CD14-positive monocyte (primary cell): Measurements from ENCODE around the gene AOPEP. TPM values are rescaled to one million over a fixed set of nuclear protein-coding genes. Genes with fewer than 3 reads are reported as not detected.

Experiments
- DNase-seq, 3 donors: peaks; one replicate each; pipeline ENCODE4 v3.0.0-alpha.2; 2011 to 2022
- H2AFZ ChIP-seq: 2 replicates; pipeline ENCODE4 v1.6.0; 2012; ENCODE audit warnings: mild to moderate bottlenecking, low read depth, low read length, inconsistent platforms; ENCODE audit not compliant: insufficient read depth, poor library complexity, severe bottlenecking
- H3K27ac ChIP-seq, 2 donors: 1 replicate in 1 of 2; 2 replicates in 1 of 2; pipeline ENCODE4 v1.5.1; 2012 to 2013; ENCODE audit warnings: low read length in 2 of 2, control low read depth in 1 of 2, inconsistent platforms in 1 of 2, low read depth in 1 of 2, mild to moderate bottlenecking in 1 of 2
- H3K27me3 ChIP-seq, 2 donors: one replicate each; pipeline versions ENCODE4 v1.6.0 to v1.6.1; 2011 to 2013; ENCODE audit warnings: low read length in 2 of 2; ENCODE audit not compliant: control insufficient read depth in 2 of 2, insufficient read depth in 2 of 2
- H3K36me3 ChIP-seq, 2 donors: replicated peaks in 1 of 2; 1 replicate in 1 of 2; 2 replicates in 1 of 2; pipeline versions ENCODE4 v1.5.1 to v1.6.1; 2012 to 2013; ENCODE audit warnings: low read length in 2 of 2, control low read depth in 1 of 2, inconsistent platforms in 1 of 2, mild to moderate bottlenecking in 1 of 2; ENCODE audit not compliant: insufficient read depth in 2 of 2, control insufficient read depth in 1 of 2
- H3K4me1 ChIP-seq, 2 donors: 1 replicate in 1 of 2; 2 replicates in 1 of 2; pipeline versions ENCODE4 v1.5.1 to v1.6.1; 2012 to 2013; ENCODE audit warnings: low read length in 2 of 2, control low read depth in 1 of 2, inconsistent platforms in 1 of 2, mild to moderate bottlenecking in 1 of 2, moderate library complexity in 1 of 2; ENCODE audit not compliant: insufficient read depth in 2 of 2, control insufficient read depth in 1 of 2
- H3K4me2 ChIP-seq: replicated peaks from 2 replicates; pipeline ENCODE3; 2012; ENCODE audit warnings: low read length, moderate library complexity, mild to moderate bottlenecking; ENCODE audit not compliant: poor library complexity, severe bottlenecking; ENCODE audit errors: extremely low read depth
- H3K4me3 ChIP-seq, 3 experiments: fragments of 200-600 bp in 1 of 3; sonication (generic) in 1 of 3; replicated peaks in 1 of 3; 1 replicate in 2 of 3; 2 replicates in 1 of 3; pipeline ENCODE4 v1.5.1; 2011 to 2013; ENCODE audit warnings: low read length in 3 of 3, mild to moderate bottlenecking in 3 of 3, control low read depth in 2 of 3, low read depth in 2 of 3, inconsistent platforms in 1 of 3, moderate library complexity in 1 of 3
- H3K79me2 ChIP-seq: 2 replicates; pipeline ENCODE4 v1.6.0; 2012; ENCODE audit warnings: mild to moderate bottlenecking, control low read depth, inconsistent platforms, low read length, moderate library complexity; ENCODE audit not compliant: insufficient read depth
- H3K9ac ChIP-seq: 2 replicates; pipeline ENCODE4 v1.6.0; 2017; ENCODE audit warnings: low read length, mild to moderate bottlenecking; ENCODE audit not compliant: insufficient read depth, poor library complexity, severe bottlenecking
- H3K9me3 ChIP-seq, 2 donors: replicated peaks in 1 of 2; 1 replicate in 1 of 2; 2 replicates in 1 of 2; pipeline versions ENCODE4 v1.5.1 to v1.6.1; 2012 to 2013; ENCODE audit warnings: low read length in 2 of 2, control low read depth in 1 of 2; ENCODE audit not compliant: control insufficient read depth in 1 of 2, insufficient read depth in 1 of 2
- H4K20me1 ChIP-seq: 2 replicates; pipeline ENCODE4 v1.6.0; 2012; ENCODE audit warnings: mild to moderate bottlenecking, low read length, control low read depth, moderate library complexity; ENCODE audit not compliant: insufficient read depth
- H3K27ac Mint-ChIP-seq, 7 donors: one replicate each; pipeline ENCODE4 v1.8.0; 2020; ENCODE audit warnings: mild to moderate bottlenecking in 7 of 7, mixed read lengths in 7 of 7, moderate library complexity in 6 of 7, inconsistent platforms in 2 of 7
- H3K27me3 Mint-ChIP-seq, 3 donors: one replicate each; pipeline ENCODE4 v1.8.0; 2021 to 2022; ENCODE audit warnings: low read depth in 3 of 3, mild to moderate bottlenecking in 3 of 3, mixed read lengths in 3 of 3, moderate library complexity in 3 of 3, inconsistent platforms in 1 of 3
- H3K36me3 Mint-ChIP-seq, 2 donors: one replicate each; pipeline ENCODE4 v1.8.0; 2020; ENCODE audit warnings: mixed read lengths in 2 of 2, inconsistent platforms in 1 of 2, mild to moderate bottlenecking in 1 of 2
- H3K4me1 Mint-ChIP-seq: one replicate; pipeline ENCODE4 v1.8.0; 2020; ENCODE audit warnings: mild to moderate bottlenecking, mixed read lengths
- H3K4me3 Mint-ChIP-seq, 2 donors: one replicate each; pipeline ENCODE4 v1.8.0; 2020; ENCODE audit warnings: mild to moderate bottlenecking in 2 of 2, mixed read lengths in 2 of 2, moderate library complexity in 1 of 2
- H3K9me3 Mint-ChIP-seq, 7 donors: one replicate each; pipeline ENCODE4 v1.8.0; 2020 to 2022; ENCODE audit warnings: mixed read lengths in 7 of 7, mild to moderate bottlenecking in 6 of 7, moderate library complexity in 6 of 7, inconsistent platforms in 2 of 7
- CTCF ChIP-seq: fragments of 200-600 bp; IDR thresholded peaks from one replicate; pipeline ENCODE4 v1.8.0; 2022; ENCODE audit warnings: antibody characterized with exemption, mild to moderate bottlenecking
- WGBS: methylation state at CpG from one replicate; pipeline ENCODE4 v1.1.5; 2013; ENCODE audit warnings: missing lambda C conversion rate; ENCODE audit not compliant: insufficient coverage; 5-methylcytosine and 5-hydroxymethylcytosine counted together
- intact Hi-C, 2 donors: fragments of 100-400 bp; cut with micrococcal nuclease; formaldehyde crosslinking; loops; one replicate each; pipeline versions ENCODE4 v1.15.0 to v1.15.1; 2023
- polyA plus RNA-seq, 3 donors: library from polyadenylated mRNA; depleted of rRNA in 1 of 3; unstranded in 2 of 3; stranded (reverse) in 1 of 3; fragments of 300-500 nt in 2 of 3; fragments of >200 nt in 1 of 3; fragmentation: Illumina TruSeq in 2 of 3; gene quantifications; 1 replicate in 2 of 3; 2 replicates in 1 of 3; pipeline ENCODE4 v1.2.3, GENCODE V29; 2012 to 2021

AOPEP gene
- polyA plus RNA-seq, 3 donors: 3.0 to 4.1 (median 3.1) TPM

- Histone ChIP-seq H3K4me3 (no peak overlapping the region), H3K9me3 (no peaks in the 10 kb centered on the region), H3K4me1 (no peaks in the 10 kb centered on the region), H3K27ac (no peak overlapping the region), H3K79me2 (no peaks in the 10 kb centered on the region), H3K36me3 (no peaks in the 10 kb centered on the region), H3K27me3 (no peaks in the 10 kb centered on the region), H3K9ac (no peak overlapping the region), H4K20me1 (no peaks in the 10 kb centered on the region), H3K4me2 (no peak overlapping the region), H2AFZ (no peak overlapping the region)
- Mint-ChIP-seq H3K4me1 (peaks cover 19% of the 10 kb centered on the region), H3K27ac (peak overlapping the region in 1 of 7 donors; percentile 54), H3K9me3 (peaks cover 0 to 2% (median 0%) of the 10 kb centered on the region in 7 donors), H3K27me3 (peaks cover 0 to 11% (median 9%) of the 10 kb centered on the region in 3 donors), H3K4me3 (no peak overlapping the region), H3K36me3 (peaks cover 5 to 6% of the 10 kb centered on the region in 2 donors)
- DNase-seq: no peak
- no peak for TF ChIP-seq CTCF
- intact Hi-C loops: no loop called here
- WGBS: 94% methylated on average over 13 of the region's 16 CpGs
Measured at GRCh38 chr9:95089257-95090022, 362.9 kb downstream of the AOPEP start.

- Histone ChIP-seq H3K4me2 (no peak overlapping the region), H3K27ac (no peak overlapping the region), H3K4me1 (no peaks in the 10 kb centered on the region), H3K36me3 (no peaks in the 10 kb centered on the region), H3K79me2 (no peaks in the 10 kb centered on the region), H3K27me3 (no peaks in the 10 kb centered on the region), H4K20me1 (no peaks in the 10 kb centered on the region), H3K9me3 (no peaks in the 10 kb centered on the region), H2AFZ (no peak overlapping the region), H3K9ac (no peak overlapping the region), H3K4me3 (no peak overlapping the region)
- Mint-ChIP-seq H3K36me3 (peaks cover 5 to 6% of the 10 kb centered on the region in 2 donors), H3K4me3 (no peak overlapping the region), H3K9me3 (peaks cover 0 to 3% (median 0%) of the 10 kb centered on the region in 7 donors), H3K4me1 (peaks cover 19% of the 10 kb centered on the region), H3K27me3 (peaks cover 0 to 16% (median 16%) of the 10 kb centered on the region in 3 donors), H3K27ac (no peak overlapping the region)
- 80% methylated on average over 17 of the region's 22 CpGs for WGBS
- intact Hi-C loops: no loop called here
- no peak for TF ChIP-seq CTCF
- DNase-seq: no peak
Measured at GRCh38 chr9:95090023-95090791, 363.7 kb downstream of the AOPEP start.
